Sigmoid colon (tissue), 7 donors: ENCODE results near the gene JADE3. TPM values are rescaled to one million over a fixed set of nuclear protein-coding genes. Genes with fewer than 3 reads are reported as not detected.

ENCODE experiments used
- DNase-seq: peaks from one replicate; pipeline ENCODE4 v3.0.0-alpha.2; 2019
- H3K27ac ChIP-seq, 4 donors: fragments of 200-600 bp; sonication (generic); one replicate each; pipeline ENCODE4 v1.5.1; 2016 to 2019; ENCODE audit warnings: mild to moderate bottlenecking in 1 of 4
- H3K27me3 ChIP-seq, 3 donors: fragments of 200-600 bp; sonication (generic); one replicate each; pipeline ENCODE4 v1.5.1; 2019; ENCODE audit warnings: mild to moderate bottlenecking in 1 of 3
- H3K36me3 ChIP-seq, 4 donors: fragments of 200-600 bp; sonication (generic); one replicate each; pipeline ENCODE4 v1.5.1; 2016 to 2019
- H3K4me1 ChIP-seq, 4 donors: fragments of 200-600 bp; sonication (generic); one replicate each; pipeline ENCODE4 v1.5.1; 2017 to 2019
- H3K4me3 ChIP-seq, 4 donors: fragments of 200-600 bp; sonication (generic); one replicate each; pipeline ENCODE4 v1.5.1; 2017 to 2019; ENCODE audit warnings: mild to moderate bottlenecking in 2 of 4, moderate library complexity in 1 of 4
- H3K9me3 ChIP-seq, 4 donors: fragments of 200-600 bp in 3 of 4; sonication (generic) in 3 of 4; one replicate each; pipeline versions ENCODE4 v1.5.1 to v1.6.1; 2013 to 2019
- CTCF ChIP-seq, 4 experiments: fragments of 450-650 bp in 3 of 4; fragments of 200-600 bp in 1 of 4; IDR thresholded peaks; one replicate each; pipeline ENCODE4 v1.5.1; 2016 to 2019; ENCODE audit warnings: antibody characterized with exemption in 4 of 4, mild to moderate bottlenecking in 3 of 4, moderate library complexity in 2 of 4
- EP300 ChIP-seq, 4 donors: sonication (generic); formaldehyde crosslinking; IDR thresholded peaks; one replicate each; pipeline ENCODE4 v1.6.1; 2017; ENCODE audit warnings: antibody characterized with exemption in 4 of 4
- POLR2A ChIP-seq, 2 donors: fragments of 450-650 bp; IDR thresholded peaks; one replicate each; pipeline ENCODE4 v1.6.1; 2016; ENCODE audit warnings: antibody characterized with exemption in 2 of 2, mild to moderate bottlenecking in 2 of 2, moderate library complexity in 2 of 2
- POLR2AphosphoS5 ChIP-seq, 4 donors: sonication (generic); formaldehyde crosslinking; IDR thresholded peaks; one replicate each; pipeline ENCODE4 v1.6.1; 2017; ENCODE audit warnings: antibody characterized with exemption in 4 of 4
- WGBS, 2 donors: extraction: QIAGEN DNeasy Blood & Tissue Kit; methylation state at CpG; one replicate each; pipeline ENCODE4 v1.1.7; 2013; 5-methylcytosine and 5-hydroxymethylcytosine counted together
- intact Hi-C: fragments of 100-400 bp; cut with DNase I; formaldehyde crosslinking; loops from one replicate; pipeline ENCODE4 v1.15.1; 2023
- polyA plus RNA-seq, 3 donors: library from polyadenylated mRNA; stranded (reverse); fragments of 200-250 nt; gene quantifications; one replicate each; pipeline ENCODE4 v1.2.3, GENCODE V29; 2013
- total RNA-seq, 4 donors: library from RNA; depleted of rRNA; stranded (reverse); fragments of >200 nt; gene quantifications; one replicate each; pipeline ENCODE4 v1.1.0, GENCODE V29; 2016
- donor health status: healthy with polysubstance abuse.
- donor health status: Bipolar disorder and iron deficiency.
- donor health status: healthy.

Gene JADE3
- total and polyA plus RNA-seq, 7 donors = 0.60 to 7.8 (median 5.3) TPM

- 64 to 74% methylated on average over 5 of the region's 5 CpGs for WGBS, 2 donors
- intact Hi-C loops = no loop called here
- Histone ChIP-seq H3K27me3 (no peaks in the 10 kb centered on the region), H3K36me3 (no peaks in the 10 kb centered on the region), H3K4me3 (no peak overlapping the region), H3K4me1 (no peaks in the 10 kb centered on the region), H3K9me3 (no peaks in the 10 kb centered on the region), H3K27ac (no peak overlapping the region)
- no peak for DNase-seq
- TF ChIP-seq CTCF (IDR thresholded peaks at IDR 0.05) (no peak), POLR2AphosphoS5 (IDR thresholded peaks at IDR 0.05) (no peak), POLR2A (IDR thresholded peaks at IDR 0.05) (no peak), EP300 (IDR thresholded peaks at IDR 0.05) (no peak)
Measured at GRCh38 chrX:47047989-47048388, 135.8 kb downstream of the JADE3 start.

GRCh38 chrX:47059142-47059874 is 147.1 kb downstream of the JADE3 start:
- no peak for DNase-seq
- Histone ChIP-seq H3K36me3 (peaks cover 0 to 10% (median 0%) of the 10 kb centered on the region in 4 donors), H3K27me3 (no peaks in the 10 kb centered on the region), H3K27ac (no peak overlapping the region), H3K4me1 (no peaks in the 10 kb centered on the region), H3K9me3 (no peaks in the 10 kb centered on the region), H3K4me3 (no peak overlapping the region)
- intact Hi-C loops = no loop called here
- 23 to 67% methylated on average over 1 of the region's 1 CpG for WGBS, 2 donors
- no peak for TF ChIP-seq CTCF (IDR thresholded peaks at IDR 0.05)
- TF ChIP-seq EP300 (IDR thresholded peaks at IDR 0.05) = no peak
- no peak for TF ChIP-seq POLR2AphosphoS5 (IDR thresholded peaks at IDR 0.05)
- TF ChIP-seq POLR2A (IDR thresholded peaks at IDR 0.05) = no peak

- no peak for DNase-seq
- 30 to 74% methylated on average over 2 of the region's 2 CpGs for WGBS, 2 donors
- Histone ChIP-seq H3K27me3 (no peaks in the 10 kb centered on the region), H3K4me3 (no peak overlapping the region), H3K9me3 (no peaks in the 10 kb centered on the region), H3K4me1 (no peaks in the 10 kb centered on the region), H3K27ac (no peak overlapping the region), H3K36me3 (peaks cover 0 to 5% (median 0%) of the 10 kb centered on the region in 4 donors)
- TF ChIP-seq POLR2AphosphoS5 (IDR thresholded peaks at IDR 0.05) = no peak
- no peak for TF ChIP-seq CTCF (IDR thresholded peaks at IDR 0.05)
- no peak for TF ChIP-seq POLR2A (IDR thresholded peaks at IDR 0.05)
- no peak for TF ChIP-seq EP300 (IDR thresholded peaks at IDR 0.05)
- intact Hi-C loops = no loop called here
Measured at GRCh38 chrX:47060708-47061107, 148.5 kb downstream of the JADE3 start.

GRCh38 chrX:47061238-47061919 is 149.2 kb downstream of the JADE3 start:
- H3K9me3 ChIP-seq = no peaks in the 10 kb centered on the region
- H3K4me1 ChIP-seq = no peaks in the 10 kb centered on the region
- no peak overlapping the region for H3K4me3 ChIP-seq
- intact Hi-C loops = no loop called here
- TF ChIP-seq POLR2A (IDR thresholded peaks at IDR 0.05) (no peak), CTCF (IDR thresholded peaks at IDR 0.05) (no peak), POLR2AphosphoS5 (IDR thresholded peaks at IDR 0.05) (no peak), EP300 (IDR thresholded peaks at IDR 0.05) (no peak)
- peaks cover 0 to 3% (median 0%) of the 10 kb centered on the region in 4 donors for H3K36me3 ChIP-seq
- DNase-seq = no peak
- WGBS, 2 donors = 15 to 69% methylated on average over 2 of the region's 2 CpGs
- no peak overlapping the region for H3K27ac ChIP-seq
- no peaks in the 10 kb centered on the region for H3K27me3 ChIP-seq
